Effector memory CD8-positive, alpha-beta T cell (primary cell): ENCODE data around the gene CLEC19A.

Experiments used
- ATAC-seq: fragments of 150-1000 bp; cut with Tn5 transposase; replicated peaks from 2 replicates; pipeline ENCODE4 v1.10.0; 2021; ENCODE audit warnings: mild to moderate bottlenecking, moderate library complexity
- DNase-seq, 3 experiments: peaks; one replicate each; pipeline ENCODE4 v3.0.0; 2021
- H3K27ac Mint-ChIP-seq, 2 donors: one replicate each; pipeline ENCODE4 v1.8.0; 2022; ENCODE audit warnings: mild to moderate bottlenecking in 2 of 2, mixed read lengths in 2 of 2, moderate library complexity in 2 of 2
- H3K27me3 Mint-ChIP-seq, 2 donors: one replicate each; pipeline ENCODE4 v1.8.0; 2022; ENCODE audit warnings: mixed read lengths in 2 of 2
- H3K36me3 Mint-ChIP-seq: one replicate; pipeline ENCODE4 v1.8.0; 2022; ENCODE audit warnings: mild to moderate bottlenecking, moderate library complexity, mixed read lengths; ENCODE audit not compliant: insufficient read depth
- H3K4me1 Mint-ChIP-seq, 2 donors: one replicate each; pipeline ENCODE4 v1.8.0; 2022; ENCODE audit warnings: low read depth in 2 of 2, mixed read lengths in 2 of 2
- H3K4me3 Mint-ChIP-seq, 2 donors: one replicate each; pipeline ENCODE4 v1.8.0; 2022; ENCODE audit warnings: mild to moderate bottlenecking in 2 of 2, mixed read lengths in 2 of 2, moderate library complexity in 2 of 2
- H3K9me3 Mint-ChIP-seq, 2 donors: one replicate each; pipeline ENCODE4 v1.8.0; 2022; ENCODE audit warnings: mixed read lengths in 2 of 2

Gene CLEC19A

DNA sequence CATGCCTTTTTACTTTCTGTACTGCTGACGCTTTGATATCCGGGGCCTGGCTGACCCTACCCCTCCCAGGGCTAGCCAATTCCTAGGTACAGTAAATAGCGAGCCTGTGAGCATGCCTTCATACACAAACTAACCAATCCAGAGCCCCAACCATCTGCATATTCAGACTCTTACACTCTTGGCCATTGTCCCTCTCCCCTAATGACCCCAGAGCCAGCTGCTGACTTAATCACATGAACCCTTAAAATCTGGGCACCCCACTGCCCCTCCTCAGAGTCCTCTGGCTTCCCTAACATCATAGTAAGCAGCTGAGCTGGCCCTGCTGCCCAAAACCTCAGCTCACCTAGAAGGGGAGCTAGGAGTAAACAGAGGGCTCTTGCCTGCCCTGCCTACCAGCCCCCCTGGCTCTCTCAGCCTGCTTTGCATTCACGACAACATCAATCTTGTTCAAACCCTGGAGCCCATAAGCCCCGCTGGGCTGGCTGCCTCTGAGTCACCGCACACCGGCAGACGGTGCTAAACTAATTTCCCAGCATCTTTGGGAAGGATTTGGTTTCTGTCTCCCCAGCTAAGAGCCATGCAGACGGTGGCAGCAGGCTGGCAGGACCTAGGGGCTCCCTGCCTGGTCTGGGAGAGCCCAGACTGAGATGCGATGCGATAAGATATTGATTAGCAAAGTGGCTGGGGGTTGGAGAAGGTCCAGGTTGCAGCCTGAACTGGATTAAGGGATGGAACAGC lies 63.2 kb downstream of the CLEC19A start:
- Mint-ChIP-seq H3K36me3 (no peaks in the 10 kb centered on the region), H3K4me3 (no peak overlapping the region), H3K9me3 (no peaks in the 10 kb centered on the region), H3K4me1 (no peaks in the 10 kb centered on the region), H3K27ac (no peak overlapping the region), H3K27me3 (peaks cover 12 to 30% of the 10 kb centered on the region in 2 donors)
- DNase-seq (no peak), ATAC-seq (no peak)

GRCh38 chr16:19354371-19354770 lies 68.8 kb downstream of the CLEC19A start:
- Mint-ChIP-seq H3K27ac (no peak overlapping the region), H3K4me3 (no peak overlapping the region), H3K9me3 (no peaks in the 10 kb centered on the region), H3K4me1 (no peaks in the 10 kb centered on the region), H3K27me3 (peaks cover 0 to 8% of the 10 kb centered on the region in 2 donors), H3K36me3 (no peaks in the 10 kb centered on the region)
- no peak for DNase-seq
- no peak for ATAC-seq

DNA sequence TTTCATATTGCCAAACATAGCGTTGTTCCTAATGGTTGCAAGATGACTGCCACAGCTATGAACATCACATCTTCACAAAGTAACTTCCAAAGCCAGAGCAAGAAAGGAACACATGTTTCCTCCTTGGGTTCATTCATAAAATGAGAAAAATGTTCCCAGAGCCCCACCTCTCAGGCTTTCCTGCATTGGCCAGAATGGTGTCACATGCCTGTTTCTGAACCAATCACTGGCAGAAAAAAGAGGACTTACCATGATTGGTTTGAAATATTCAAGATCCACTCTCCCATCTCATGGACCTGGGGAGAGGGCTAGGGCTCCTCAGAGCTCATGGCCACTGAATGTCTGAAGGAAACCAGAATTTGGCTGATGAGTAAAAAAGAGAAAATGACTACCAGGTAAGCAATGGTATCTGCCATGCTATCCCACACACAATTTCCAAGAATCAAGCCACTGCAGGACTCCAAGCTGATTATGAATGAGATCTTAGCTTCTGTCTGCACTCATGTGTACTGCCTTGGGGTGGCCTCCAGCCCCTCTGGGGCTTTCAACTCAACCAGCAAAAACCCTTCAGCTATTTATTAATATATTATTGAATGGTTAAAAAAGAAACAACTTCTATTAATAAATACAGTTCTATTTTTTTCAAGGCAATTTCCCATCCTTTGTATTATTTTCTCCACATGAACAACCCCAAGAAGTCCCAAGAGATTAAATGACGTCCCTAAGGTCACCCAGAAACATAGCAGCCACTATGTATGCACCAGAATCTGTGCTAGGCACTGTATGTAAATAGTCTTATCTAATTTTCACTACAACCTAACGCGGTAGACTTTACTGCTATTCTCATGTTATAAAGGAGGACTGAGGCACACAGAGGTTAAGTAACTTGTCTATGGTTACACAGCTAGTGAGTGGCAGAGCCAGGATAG lies 70.8 kb downstream of the CLEC19A start:
- Mint-ChIP-seq H3K4me1 (no peaks in the 10 kb centered on the region), H3K27me3 (peaks cover 0 to 3% of the 10 kb centered on the region in 2 donors), H3K36me3 (no peaks in the 10 kb centered on the region), H3K27ac (no peak overlapping the region), H3K9me3 (no peaks in the 10 kb centered on the region), H3K4me3 (no peak overlapping the region)
- DNase-seq = no peak
- no peak for ATAC-seq

DNA sequence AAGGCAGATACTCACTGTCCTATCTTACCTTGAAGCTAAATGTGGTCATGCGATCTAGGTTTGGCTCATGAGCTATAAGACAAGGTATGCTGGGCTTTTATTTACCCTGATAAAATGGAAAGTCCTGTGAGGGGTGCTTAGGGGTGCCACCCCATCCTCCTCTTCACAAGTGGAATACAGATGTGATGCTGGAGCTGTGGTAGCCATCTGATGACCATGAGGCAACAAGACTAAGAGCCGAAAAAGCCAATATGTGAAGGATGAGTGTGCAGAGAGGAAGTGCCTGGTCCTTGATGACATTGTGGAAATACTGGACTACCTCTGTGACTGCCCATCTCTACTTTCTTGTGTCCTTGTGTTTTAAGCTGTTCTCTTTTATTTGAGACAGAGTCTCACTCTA lies 74.0 kb downstream of the CLEC19A start:
- Mint-ChIP-seq H3K9me3 (no peaks in the 10 kb centered on the region), H3K4me1 (no peaks in the 10 kb centered on the region), H3K36me3 (no peaks in the 10 kb centered on the region), H3K27me3 (peaks cover 0 to 8% of the 10 kb centered on the region in 2 donors), H3K27ac (no peak overlapping the region), H3K4me3 (no peak overlapping the region)
- DNase-seq = no peak
- no peak for ATAC-seq
